Stimulated activated CD4-positive, alpha-beta T cell treated with anti-CD3 and anti-CD28 coated beads, Interleukin-12 subunit alpha, Interleukin-12 subunit beta, amount 100 ng/mL, for 24 hours (primary cell): ENCODE data around the gene FOXN3.
"Not testable (repeated sequence)": the region's sequence is repeated elsewhere in the genome, so short reads cannot be mapped to it uniquely, and the experiment has no call there.

Source experiments
- DNase-seq, 2 experiments: peaks; one replicate each; pipeline ENCODE4 v3.0.0-alpha.2; 2020; ENCODE audit warnings: low read depth in 2 of 2

Gene FOXN3

DNA sequence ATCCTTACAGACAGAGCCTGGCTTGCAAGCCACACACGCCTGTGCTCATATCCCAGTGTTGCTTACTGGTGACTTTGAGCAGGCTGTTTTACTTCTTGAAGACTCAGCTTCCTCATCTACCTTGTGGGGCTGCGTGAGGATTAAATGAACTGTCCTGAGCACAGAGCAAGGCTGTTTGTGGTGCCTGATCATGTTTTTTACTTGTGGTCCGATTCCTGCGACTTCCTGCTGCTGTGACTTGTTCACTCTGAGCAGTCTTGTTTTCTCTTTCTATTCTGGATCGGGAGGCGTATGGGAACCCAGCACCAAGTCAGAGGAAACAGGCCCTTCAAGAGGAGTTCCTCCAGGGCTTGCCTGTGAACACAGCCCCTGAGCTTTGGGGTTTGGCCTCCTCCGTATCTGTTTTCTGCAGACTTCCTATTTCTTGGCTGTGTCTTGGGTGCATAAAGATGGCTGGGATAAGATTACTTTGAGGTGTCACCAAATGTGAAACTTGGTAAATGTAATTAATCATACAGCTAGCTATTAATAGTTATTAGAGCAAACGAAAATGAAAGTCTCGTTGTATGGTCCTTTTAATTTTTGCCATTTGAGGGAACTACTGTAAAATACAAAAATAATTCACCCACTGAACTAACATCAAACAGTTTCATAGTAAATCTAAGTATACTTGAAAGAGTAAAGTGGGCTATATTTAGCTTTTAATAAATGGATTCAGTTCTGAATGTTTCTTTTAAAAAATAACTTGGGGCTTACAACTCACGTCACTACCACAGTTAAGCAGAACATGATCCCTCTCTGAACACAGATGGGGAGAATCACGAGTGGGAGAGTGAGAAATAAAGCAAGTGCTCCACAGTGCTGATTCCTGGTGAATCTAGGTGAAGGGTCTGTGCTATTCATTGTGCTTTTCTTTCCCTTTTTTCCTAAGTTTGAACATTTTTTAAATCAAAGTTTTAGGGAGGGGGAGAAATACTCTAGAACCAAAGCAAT lies 251.5 kb downstream of the FOXN3 start:
- DNase-seq, result no peak

DNA sequence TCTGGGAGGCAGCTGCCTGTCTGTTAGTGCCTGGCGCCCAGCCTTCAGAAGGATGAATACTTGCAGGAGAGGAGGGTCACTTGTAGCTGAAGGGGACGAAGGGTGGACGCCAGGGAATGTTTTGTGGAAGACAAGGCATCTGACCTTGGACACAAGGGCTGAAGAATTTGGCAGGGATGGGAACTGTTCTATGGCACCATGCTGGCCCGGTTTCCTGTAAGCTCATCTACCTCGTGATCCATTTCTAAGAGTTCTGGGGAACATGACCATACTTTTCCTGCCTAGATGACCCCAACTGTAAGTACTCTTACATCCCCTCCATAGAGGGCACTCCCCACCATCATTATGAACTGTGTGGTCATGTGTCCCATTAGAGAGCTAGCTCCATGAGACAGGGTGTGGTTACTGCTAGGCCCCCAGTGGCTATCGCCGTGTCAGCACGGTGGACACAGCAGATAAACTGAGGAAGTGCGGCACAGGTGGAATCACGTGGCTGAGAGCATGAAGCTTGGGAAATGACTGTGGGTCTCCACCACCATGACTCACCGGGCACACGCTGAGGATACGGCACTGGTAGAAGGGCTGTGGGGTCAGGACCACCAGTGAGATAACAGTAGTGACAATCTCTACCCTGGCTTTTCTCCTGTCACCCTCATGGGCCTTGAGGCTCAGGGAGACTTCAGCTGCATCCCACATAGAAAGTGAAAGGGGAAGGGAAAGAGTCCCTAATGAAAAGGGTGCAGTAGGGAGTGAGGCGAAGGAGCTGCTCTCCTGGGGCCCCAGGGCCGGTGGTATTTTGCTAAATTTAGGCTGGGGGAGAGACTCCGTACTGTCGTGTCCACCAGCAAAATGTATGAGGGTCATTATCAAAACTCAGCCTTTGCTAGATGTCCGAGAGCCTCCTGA lies 252.6 kb downstream of the FOXN3 start:
- DNase-seq, result no peak

DNA sequence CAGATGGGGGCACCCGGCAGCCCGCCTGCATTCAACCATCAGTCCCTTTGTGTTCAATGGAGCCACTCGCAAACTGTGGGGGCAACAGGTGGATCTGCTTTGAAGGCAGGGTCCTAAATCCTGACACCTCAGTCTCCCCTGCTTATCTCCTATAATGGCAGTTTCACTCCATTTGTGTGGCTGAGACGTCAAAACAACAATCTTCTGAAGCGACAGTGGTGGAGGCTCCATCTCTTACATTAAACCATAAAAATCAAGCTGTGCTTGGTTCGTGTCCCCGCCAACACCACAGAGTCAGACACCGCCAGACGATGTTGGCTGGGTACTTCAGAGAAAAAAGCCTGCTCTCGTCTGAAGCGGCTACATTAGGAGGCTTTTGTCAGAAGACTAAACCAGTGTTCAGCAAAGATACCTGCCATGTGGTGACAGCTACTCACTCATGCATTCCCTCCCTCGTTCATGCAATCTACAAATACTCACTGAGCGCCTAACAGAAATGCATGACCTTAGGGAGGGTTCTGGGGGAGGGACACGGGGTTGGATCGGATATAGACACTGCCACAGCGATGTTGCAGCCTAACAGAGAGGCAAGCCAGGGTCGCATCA lies 253.9 kb downstream of the FOXN3 start:
- no peak for DNase-seq

- DNase-seq, result no peak
Observed at GRCh38 chr14:89162586-89162985, 254.4 kb downstream of the FOXN3 start.

DNA sequence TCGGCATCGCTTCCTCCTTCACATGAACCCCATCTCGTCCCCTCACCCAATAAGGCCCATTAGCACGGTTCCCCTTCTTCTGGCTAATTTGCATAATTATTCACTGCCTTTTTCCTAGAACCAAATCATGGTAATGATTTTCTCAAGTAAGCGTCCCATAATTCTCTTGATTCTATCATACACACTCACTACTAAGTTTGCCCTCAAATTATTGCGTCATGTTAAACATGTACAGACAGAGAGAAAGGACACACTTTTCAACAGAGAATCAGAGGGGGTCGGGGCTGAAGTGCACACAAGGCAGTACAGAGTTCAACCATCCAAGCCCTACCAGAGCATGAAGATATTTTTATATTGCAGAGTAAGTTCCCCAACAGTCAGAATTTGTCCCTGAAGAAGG lies 256.6 kb downstream of the FOXN3 start:
- DNase-seq, result no peak

- no peak for DNase-seq
Observed at GRCh38 chr14:89158701-89159100, 258.3 kb downstream of the FOXN3 start.

GRCh38 chr14:89158104-89158503 lies 258.9 kb downstream of the FOXN3 start:
- not testable (repeated sequence) for DNase-seq

DNA sequence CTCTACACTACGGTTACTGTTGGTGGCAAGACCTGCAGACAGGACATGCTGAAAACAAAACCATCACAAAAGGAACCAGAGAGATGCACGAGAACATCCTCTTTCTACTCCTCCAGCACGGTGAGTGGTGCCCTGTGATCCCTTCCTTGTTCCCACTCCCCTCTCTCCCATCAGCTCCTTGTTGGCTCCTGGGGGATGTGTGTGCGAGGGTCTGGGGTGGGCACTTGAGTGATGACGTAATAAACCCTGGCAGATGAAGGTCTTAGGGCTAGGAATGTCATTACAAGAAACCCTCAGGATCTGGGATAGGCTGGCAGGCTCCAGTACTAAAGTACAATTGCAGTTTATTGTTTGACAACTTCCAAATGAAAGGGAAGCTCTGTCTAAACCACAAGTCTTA lies 261.5 kb downstream of the FOXN3 start:
- DNase-seq, result no peak

DNA sequence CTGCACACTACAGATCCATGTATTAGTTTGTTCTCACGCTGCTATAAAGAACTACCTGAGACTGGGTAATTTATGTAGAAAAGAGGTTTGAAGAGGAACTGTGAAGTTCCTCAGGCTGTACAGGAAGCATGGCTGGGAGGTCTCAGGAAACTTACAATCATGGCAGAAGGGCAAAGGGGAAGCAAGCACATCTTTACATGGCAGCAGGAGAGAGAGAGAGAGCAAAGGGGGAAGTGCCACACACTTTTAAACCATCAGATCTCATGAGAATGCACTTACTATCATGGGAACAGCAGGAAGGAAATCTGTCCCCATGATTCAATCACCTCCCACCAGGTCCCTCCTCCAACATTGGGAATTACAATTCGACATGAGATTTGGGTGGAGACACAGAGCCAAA lies 265.3 kb downstream of the FOXN3 start:
- DNase-seq, result not testable (repeated sequence)

GRCh38 chr14:89146274-89146673 lies 270.8 kb downstream of the FOXN3 start:
- no peak for DNase-seq

- DNase-seq, result no peak
Observed at GRCh38 chr14:89144642-89145041, 272.4 kb downstream of the FOXN3 start.

DNA sequence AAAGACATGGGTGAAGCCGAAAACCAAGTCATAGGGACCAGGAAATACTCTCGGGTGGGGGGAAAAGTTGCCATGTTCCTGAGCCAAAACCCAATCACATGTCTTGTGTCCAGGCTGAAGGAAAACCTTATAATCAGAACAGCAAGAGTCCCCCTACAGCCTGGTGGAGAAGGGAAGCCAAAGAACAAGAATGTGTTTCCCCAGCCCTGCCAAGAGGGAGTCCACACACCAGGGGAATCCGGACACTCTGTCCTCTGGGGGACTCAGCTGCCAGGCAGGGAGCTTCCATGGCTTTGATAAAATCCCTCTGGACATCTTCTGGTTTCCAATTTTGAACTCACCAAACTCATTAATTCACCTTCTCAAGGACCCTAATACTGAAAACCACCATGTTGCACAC lies 273.0 kb downstream of the FOXN3 start:
- no peak for DNase-seq

DNA sequence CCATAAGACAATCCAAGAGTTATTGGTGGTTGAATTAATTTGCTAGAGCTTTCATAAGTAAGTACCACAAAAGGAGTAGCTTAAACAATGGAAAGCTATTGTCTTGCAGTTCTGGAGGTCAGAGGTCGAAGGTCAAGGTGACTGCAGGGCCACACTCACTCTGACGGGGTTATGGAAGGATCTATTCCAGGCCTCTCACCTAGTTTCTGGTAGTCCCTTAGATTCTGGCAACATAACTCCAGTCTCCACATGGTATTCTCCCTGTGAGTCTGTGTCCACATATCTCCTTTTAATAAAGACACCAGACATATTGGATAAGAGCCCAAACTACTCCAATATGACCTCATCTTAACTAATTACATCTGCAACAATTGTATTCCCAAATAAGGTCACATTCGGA lies 273.4 kb downstream of the FOXN3 start:
- DNase-seq, result no peak

DNA sequence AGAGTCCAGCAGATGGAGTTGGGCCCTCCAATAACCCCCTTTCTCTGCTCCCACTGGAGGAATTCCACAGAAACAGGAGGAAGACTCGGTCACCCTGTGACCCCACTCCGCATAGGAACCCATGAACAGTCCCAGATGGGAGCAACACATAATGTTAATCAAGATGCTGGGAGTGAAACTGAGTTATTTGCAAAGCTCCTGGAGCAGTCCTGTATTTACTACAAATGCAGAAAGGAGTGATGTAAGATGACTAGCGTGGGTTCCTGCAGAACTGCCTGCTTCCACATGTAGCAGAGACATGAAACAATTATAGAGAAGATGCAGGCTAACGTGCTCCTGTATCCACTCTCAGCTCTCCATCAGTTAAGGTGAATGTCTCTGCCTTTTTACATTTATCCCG lies 274.7 kb downstream of the FOXN3 start:
- DNase-seq, result no peak

- no peak for DNase-seq
Observed at GRCh38 chr14:89141862-89142261, 275.2 kb downstream of the FOXN3 start.

DNA sequence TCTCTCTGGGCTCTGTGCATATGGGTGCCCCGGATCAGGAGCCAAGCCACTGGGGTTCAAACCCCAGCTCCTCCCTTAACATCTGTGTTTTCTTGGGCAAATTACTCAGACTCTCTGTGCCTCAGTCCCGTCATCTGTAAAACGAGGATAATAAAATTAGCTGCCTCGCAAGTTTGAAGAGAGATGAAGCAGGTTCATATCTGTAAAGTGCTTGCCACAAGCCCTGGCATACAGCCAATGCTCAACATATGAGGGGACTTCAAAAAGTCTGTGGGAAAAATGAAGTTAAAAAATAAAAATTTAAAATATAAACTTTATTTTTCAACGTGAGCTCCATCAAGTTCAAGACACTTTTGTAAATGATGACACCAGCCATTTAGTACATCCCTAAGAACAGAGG lies 276.7 kb downstream of the FOXN3 start:
- no peak for DNase-seq

DNA sequence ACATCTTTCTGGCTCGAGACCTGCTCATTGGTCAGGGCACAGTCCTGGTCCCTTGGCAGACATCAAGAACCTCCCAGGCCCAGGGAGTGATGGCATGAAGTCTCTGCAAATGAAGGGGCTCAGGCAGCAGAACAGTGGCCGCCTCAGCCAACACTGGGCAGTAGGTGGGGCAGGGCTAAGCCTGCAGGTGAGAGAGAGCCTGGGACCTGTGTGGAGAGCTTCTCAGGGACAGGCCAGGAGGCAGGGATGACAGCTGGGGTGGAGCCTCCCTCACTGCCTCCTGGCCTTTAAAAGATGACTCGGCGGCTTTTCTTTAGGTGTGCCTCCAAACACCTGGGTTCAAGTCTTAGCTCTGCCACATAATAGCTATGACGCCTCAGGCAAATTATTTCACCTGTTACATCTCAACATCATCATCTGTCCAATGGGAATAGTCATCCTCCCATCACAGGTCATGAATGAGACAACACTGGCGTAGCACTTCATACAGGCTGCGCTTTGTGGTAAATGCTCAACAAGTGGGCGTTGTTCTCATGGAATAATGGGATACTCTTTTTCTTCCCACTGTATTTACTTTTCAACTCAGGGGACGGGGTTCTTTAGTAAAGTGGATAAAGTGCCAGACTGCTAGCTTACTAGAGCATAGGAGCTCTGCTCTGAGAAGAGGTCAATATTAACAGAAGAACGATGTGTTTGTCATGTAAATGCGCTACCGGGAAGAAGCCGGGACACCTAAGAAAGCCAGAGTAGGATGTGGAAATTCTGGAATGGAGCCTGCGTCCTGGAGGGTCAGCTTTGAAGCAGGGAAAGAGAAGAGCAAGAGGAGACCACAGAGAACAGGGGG lies 277.4 kb downstream of the FOXN3 start:
- DNase-seq, result no peak

- DNase-seq, result no peak
Observed at GRCh38 chr14:89138846-89139245, 278.2 kb downstream of the FOXN3 start.

DNA sequence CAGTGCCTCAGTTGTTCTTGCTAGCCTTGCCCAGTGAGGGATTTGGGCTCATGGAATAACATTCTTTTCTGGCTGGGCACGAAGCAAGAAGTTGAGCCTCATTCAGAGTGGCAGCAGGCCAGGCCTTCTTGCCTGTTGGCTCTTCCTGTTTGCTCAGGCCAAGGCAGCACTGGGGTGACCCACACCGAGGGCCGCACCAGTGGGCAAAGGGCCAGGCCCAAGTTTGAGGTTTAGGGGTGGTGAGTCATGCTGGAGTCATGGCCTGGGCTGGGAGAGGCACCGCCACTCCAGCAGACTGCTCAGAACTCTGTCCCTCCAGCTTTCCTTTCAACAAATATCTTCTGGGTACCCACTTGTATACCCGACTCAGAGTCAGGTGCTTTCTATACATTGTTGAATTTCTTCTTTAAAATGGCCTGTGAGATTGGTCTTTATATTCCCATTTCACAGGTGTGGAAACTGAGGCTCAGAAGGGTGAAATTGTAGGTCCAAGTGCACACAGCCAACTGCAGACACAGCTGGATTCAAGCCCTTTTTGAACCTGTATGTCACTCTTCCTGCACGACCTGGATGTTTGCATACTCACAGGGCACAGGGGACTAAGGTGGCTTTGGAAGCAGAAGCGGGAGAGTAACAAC lies 279.4 kb downstream of the FOXN3 start:
- DNase-seq, result no peak

- DNase-seq, result no peak
Observed at GRCh38 chr14:89136587-89136986, 280.4 kb downstream of the FOXN3 start.

- no peak for DNase-seq
Observed at GRCh38 chr14:89134640-89135039, 282.4 kb downstream of the FOXN3 start.
